EH (cell line): ENCODE measurements around the gene PTPRA.
"Not testable (repeated sequence)": the region's sequence is repeated elsewhere in the genome, so short reads cannot be mapped to it uniquely, and the experiment has no call there.

Source experiments
- DNase-seq: peaks from one replicate; pipeline ENCODE4 v3.0.0-alpha.2; 2015; ENCODE audit warnings: low read depth

Gene PTPRA

DNA sequence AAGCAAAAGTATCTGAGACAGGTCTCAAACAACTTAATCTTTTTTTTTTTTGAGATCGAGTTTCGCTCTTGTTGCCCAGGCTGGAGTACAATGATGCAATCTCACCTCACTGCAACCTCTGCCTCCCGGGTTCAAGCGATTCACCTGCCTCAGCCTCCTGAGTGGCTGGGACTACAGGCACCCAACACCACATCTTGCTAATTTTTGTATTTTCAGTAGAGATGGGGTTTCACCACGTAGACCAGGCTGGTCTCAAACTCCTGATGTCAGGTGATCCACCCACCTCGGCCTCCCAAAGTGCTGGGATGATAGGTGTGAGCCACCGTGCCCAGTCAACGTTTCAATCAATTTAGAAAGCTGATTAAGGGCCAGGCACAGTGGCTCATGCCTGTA is 200.0 kb downstream of the PTPRA start:
- DNase-seq, result not testable (repeated sequence)

DNA sequence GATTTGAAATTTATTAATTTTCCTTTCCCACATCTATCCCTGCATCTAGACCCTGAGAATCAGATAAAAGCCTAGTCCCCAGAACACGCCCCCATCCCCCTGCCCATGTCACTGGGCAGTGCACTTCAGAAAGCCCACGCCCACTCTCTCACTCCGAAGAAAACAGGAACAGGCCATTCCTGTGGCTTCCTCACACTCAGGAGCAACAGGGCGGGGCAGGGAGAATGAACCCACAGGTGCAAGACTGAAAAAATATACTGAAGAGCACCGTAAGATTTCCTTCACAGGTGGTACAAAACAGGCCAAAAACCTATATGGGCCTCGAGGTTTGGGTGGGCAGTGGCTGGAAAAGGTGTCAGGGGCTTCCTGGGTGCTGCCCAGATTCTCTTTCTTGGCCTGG is 201.5 kb downstream of the PTPRA start:
- no peak for DNase-seq

GRCh38 chr20:3075315-3075714 is 202.0 kb downstream of the PTPRA start:
- not testable (repeated sequence) for DNase-seq

DNA sequence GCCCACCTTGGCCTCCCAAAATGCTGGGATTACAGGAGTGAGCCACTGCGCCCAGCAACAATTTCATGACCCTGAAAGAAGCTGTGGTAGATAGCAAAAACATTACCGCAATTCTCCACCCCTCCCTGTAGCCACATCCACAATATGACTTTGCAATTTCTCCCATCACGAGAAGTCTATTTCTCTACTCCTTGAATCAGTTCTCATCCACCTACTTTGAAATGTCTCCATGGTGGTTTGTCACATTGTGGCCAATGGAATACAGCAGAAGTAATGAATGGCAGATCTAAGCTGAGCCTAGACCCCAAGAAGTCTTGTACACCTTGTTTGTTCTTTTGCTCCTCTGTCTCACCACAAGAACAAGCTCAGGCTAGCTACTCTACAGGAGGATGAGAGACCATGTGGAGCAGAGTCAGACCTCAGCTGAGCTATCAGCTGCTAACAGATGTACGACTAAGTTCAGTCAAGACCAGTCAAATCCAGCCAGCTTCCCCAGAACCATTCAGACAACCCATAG is 204.4 kb downstream of the PTPRA start:
- DNase-seq, result no peak

DNA sequence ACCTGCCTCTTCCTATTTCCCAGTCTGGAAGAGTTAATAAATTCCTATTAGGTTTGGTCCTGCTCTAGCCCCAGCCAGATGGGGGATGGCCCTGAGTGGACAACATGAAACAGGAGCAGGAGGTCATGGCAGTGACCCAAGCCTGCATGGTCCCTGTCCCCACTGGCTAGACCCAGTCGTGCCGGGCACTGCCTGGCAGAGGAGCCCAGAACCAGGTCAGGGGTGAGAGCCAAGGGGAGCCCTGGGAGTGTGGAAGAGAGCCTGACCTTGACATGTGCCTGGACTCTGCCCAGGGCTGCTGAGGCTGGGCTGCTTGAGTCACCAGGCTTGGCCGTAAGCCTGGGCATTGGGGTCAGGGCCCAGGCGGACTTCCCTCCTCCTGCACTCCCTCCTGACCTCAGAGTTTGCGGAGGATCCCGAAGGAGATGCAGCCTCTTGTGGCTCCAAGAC is 207.7 kb downstream of the PTPRA start:
- DNase-seq, result peak; percentile 53

DNA sequence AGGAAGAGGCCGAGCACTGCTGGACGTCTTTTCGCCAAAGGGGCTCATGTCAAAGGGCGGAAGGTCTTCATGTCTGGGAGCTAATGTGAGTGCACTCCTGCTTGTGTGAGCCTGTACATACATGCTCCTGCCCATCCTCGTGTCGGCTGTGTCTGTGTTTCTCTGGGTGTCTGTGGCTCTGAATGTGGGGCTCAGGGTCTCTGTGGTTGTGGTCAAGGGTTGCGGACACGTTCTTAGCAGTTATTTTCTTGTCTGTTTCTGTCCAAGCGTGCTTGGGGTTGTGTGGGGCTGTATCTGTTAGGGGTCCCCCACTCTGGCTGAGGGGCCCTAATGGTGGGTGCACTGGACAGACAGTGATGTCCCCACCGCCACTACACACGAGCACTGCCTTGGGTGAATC is 208.4 kb downstream of the PTPRA start:
- no peak for DNase-seq

DNA sequence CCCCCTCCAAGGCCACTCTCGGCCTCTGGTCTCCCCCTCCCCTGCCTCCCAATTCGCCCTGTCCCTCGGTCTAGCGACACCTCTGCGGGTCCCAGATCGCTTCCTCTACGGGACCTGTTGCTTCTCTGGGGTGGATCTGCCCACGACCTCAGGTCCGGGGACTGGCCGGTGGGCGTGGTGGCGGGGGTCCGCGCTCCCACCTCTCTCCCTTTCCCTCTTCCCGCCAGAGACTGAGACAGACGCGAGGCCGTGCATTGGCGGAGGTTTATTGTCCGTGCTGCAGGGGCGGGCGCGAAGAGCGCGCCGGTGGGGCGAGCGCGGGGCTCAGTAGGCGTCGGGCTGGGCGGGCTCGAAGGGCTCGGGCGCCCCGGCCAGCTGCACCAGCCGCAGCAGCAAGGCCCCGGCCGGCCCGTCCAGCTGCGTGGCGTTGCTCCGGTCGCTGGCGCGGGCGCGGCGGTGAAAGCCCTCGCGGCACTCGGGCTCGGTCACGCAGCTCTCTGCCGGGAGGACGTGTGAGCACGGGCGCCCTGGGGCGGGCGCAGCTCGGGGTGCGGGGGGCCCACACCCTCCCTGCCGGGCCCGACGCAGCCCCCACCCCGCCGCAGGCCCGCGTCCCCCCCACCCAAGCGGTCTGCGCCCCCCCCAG is 209.1 kb downstream of the PTPRA start:
- peak; percentile 20 for DNase-seq

DNA sequence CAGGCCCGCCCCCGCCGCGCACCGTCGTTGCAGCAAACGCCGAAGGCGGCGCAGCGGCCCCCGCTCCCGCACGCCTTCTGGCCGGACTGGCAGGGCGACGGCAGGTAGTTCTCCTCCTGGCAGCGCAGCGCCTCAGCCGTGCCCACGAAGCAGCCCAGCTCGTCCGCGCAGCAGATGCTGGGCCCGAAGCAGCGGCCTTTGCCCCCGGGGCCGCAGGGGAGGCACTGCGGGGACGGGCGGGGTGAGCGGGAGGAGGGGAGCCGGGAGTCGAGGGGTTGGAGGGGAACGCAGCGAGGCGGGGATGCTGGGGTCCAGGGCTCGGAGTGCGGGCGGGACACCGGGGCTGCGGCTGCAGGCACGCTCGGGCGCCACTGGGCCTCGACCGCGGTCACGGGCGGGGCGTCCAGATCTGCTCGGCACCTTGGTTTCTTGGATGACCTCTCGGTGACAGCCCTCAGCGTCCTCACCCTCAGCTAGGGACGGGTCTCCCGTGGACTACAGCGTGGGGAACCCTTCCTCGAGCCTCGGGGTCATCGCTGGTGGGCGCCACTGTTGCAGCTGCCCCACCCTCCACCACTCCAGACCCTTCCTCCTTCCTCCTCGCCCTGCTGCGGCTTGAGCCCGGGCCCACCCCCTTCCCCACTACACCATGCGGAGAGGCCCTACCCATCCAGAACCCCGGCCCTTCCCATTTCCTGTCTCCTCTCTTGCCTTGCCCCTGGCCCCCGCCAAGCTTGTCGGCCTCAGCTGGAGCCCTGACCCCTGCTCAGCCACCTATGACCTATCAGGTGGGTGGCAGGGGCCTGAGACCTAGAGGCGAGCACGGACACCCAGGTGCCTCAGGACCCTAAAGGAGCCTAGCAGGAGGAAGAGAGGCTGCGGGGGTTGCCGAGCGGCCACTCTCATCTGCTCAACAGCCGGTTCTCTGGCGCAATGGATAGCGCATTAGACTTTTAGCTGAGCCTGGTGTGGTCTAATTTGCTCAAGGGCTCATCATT is 210.0 kb downstream of the PTPRA start:
- DNase-seq, result no peak

GRCh38 chr20:3084283-3084985 is 211.2 kb downstream of the PTPRA start, which contains the start of gene AVP:
Gene AVP (minus strand): TSS chr20:3084724. CDS start chr20:3084674, 50 bp downstream.
- DNase-seq, result no peak

DNA sequence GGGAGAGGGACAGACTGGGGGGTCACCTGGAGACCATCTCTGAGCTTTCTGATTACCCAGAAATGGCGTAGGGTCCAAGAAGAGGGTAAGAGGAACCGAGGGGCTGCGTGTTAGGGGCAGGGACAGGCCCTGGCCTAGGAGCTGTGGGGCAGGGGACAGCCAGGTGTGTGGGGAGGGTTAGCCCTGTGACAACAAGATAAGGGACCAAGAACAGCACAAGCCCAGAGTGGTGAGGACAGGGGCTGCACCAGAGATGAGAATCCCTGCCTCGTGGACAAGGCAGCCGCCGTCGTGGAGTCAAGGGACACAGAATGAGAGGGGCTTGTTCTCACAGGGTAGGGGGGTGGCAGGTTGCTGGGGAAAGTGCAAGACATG is 211.7 kb downstream of the PTPRA start:
- no peak for DNase-seq

DNA sequence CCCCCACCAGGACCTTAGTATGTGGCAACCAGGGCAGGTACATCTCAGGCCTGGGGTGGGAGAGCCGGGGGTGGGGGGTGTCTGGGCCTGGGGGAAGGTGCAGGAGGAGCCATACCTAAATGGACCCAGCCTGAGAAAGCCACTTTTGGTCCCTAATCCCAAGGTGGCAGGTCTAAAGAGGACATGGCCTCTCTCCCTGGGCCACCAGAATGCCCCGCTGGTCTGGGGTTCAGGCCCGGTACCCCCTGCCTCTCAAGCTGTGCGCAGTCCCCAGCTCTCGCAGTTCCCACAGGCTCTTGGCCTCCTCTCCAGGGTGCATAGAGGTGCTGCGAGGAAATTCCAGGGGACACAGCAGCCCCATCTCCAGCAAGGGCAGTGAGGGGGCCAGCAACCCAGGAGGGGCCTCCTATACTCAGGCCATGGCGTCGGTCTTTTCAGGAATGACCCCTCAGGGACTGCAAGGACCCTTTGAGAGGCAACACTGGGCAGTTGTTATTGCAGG is 212.3 kb downstream of the PTPRA start:
- DNase-seq, result no peak

DNA sequence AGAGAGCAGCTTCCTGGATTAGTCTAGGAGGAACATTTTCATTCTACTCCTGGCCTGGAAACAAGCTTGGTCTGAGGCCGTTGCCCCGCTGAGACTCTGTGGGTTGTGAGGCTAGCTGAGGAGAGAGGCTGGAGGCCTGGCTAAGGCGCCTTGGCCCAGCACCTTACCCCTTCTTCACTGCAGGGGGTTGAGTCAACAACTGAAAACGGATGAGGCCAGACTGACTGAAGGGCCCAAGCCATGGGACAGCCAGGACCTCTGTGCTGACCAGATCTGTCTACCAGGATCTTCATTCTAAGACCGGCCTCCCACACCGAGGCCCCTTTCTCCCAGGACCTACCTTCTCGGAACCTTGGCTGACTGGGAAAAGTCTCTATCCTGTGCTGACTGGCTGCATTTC is 214.8 kb downstream of the PTPRA start:
- peak; percentile 13 for DNase-seq
